Stimulated activated CD4-positive, alpha-beta T cell treated with anti-CD3 and anti-CD28 coated beads, Interleukin-15, amount 100 ng/mL, for 1 hour (primary cell): ENCODE results near the gene CCDC183.
"Not testable (repeated sequence)": the region's sequence is repeated elsewhere in the genome, so short reads cannot be mapped to it uniquely, and the experiment has no call there.

Source experiments
- DNase-seq, 2 donors: peaks; one replicate each; pipeline ENCODE4 v3.0.0-alpha.2; 2020; ENCODE audit warnings: low read depth in 1 of 2, low spot score in 1 of 2

CCDC183 gene

DNA sequence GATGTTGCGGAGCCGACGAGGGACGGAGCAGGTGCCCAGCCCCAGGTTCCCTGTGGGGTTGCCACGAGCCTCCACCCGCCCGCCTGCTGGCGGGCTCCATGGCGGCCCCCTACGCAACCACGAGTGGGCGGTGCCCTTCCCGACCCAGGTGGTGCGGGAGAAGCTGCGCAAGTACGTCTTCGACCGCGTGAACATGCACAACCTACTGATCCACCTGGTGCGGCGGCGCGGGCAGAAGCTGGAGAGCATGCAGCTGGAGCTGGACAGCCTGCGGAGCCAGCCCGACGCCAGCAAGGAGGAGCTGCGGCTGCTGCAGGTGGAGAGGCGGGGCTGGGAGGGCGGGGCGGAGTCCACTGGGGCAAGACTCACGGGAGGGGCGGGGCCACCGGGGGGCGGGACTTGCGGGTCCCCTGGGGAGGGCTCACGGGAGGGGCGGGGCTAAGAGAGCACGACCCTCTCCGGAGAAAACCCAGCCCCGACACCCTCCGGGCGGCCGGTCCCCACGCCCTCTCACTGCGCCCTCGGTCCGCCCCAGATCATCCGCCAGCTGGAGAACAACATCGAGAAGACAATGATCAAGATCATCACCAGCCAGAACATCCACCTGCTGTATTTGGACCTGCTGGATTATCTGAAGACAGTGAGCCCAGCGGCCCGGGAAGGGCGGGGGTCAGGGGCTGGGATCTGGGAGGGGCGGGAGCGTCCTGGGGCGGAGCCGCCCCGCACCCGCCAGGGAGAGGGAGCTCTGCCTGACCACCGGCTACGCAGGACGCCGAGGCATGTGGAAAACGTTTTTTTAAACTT lies 3.9 kb downstream of the CCDC183 start:
- DNase-seq: peak; percentile 80 to 85

DNA sequence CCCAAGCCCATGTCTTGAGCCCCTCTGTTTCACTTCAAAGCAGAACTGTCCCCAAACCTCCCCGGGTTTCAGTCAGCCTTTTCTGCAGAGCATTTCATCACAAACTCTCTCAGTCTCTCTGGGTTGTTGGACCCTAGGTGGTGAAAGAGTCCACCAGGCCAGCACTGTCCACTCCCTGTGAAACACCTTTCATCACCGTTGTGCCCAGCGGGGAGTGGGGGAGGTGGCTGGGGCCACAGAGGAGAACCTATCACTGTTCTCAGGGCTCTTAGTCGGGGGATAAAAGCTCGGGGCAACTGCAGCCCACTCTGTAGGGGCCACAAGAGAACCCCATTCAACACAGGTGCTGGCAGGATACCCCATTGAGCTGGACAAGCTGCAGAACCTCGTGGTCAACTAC lies 6.2 kb downstream of the CCDC183 start:
- no peak for DNase-seq

DNA sequence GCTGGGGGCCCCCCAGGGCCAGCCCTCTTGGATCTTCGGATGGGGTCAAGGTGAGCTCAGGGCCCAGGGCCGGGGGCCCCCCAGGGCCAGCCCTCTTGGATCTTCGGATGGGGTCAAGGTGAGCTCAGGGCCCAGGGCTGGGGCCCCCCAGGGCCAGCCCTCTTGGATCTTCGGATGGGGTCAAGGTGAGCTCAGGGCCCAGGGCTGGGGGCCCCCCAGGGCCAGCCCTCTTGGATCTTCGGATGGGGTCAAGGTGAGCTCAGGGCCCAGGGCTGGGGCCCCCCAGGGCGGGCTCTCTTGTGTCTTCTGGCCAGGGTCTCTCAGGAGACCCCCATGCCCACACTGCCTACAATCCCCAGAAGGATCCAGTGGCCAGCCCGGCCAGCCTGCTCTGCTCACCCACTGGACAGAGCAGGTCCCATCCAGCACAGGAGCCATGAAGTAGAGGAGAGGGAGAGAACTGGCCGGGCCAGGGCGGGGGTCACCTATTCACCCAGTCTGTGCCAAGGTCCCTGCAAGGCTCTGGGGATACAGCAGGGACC lies 6.9 kb downstream of the CCDC183 start:
- not testable (repeated sequence) for DNase-seq

DNA sequence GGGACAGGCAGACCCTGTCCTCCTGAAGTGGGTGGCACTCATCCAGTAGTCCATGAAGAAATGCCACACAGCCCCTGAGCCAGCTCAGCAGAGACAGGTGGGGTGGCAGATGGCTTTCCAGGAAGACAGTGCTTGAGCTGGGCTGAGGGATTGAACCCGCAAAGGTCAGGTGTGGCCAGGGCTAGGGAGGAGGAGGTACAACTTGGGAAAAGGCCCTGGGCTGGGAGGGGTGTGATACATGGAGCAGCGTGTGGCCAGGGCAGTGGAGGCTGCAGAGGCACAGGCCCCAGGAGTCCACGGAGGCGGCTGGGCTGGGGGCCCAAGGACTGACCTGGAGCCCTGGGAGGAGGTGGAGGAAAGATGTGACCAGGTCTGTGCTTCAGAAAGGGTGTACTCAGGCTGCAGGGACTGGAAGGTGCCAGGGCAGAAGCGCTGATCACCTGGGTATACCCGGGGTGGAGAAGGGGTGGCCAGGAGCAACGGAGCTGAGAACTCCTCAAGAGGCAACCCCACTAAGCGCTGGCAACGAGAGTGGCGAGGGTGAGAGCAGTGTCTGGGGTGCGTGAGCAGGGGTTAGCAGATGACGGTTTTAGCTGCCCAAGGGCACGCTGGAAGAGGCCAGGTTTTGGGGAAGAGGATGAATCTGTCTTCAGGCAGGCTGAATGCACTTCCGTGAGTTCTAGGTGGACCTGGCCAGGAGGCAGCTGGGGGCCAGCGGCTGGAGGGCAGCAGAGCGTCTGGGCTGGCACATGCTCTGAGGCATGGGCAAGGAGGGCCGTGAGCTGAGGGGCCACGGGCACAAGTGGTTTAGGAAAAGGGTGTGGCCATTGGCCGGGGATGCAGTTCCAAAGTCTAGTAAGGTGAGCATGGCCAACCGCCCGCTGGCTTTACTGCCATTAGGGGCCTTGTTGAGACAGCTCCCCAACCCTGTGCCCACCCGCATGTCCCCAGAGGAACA lies 7.7 kb downstream of the CCDC183 start:
- no peak for DNase-seq

DNA sequence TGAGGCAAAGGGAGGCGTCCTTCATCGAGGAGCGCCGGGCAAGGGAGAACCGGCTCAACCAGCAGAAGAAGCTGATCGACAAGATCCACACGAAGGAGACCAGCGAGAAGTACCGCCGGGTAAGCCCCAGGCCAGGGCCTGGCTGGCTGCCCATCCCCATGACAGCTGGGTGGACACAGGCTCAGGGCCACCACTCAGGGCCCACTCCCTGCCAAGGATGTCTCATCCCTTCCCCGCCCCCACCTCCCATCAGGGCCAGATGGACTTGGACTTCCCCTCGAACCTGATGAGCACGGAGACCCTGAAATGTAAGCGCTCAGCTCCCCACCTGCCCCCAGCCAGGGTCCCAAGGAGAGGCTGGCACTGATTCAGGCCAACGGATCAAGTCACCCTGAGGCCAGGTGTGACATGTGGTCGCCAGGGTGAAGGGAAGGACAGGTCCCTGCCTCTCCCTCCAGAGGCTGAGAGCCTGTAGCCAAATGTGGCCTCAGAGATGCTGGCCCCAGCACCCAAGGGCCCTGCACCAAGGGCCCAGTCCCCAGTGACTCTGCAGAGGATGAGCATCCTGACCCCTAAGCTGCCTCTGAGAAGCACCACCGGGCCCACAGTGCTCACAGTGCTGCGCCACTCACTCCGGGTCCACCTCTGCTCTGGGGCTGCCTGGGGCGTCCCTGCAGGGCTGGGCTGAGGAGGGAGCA lies 8.5 kb downstream of the CCDC183 start:
- no peak for DNase-seq

DNA sequence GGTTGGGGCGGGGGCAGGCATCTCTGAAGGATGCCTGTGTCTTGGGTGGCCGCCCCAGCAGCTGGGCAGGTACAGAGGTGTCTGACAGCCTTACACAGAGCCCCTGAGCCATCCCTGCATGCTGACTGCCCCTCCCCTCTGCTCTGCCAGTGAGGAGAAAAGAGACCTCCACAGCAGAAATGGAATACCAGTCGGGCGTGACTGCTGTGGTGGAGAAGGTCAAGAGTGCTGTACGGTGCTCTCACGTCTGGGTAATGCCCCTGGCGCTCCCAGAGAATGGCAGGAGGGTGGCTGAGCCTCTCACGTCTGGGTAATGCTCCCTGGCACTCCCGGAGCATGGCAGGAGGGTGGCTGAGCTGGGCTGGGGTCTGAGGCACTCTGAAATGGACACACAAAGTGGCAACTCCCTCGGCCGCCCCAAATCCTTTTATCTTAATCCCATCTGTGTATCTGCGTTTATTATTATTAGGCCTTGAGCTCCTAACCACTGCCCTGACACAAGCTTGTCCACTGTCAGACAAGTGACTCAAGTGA lies 9.1 kb downstream of the CCDC183 start:
- no peak for DNase-seq

DNA sequence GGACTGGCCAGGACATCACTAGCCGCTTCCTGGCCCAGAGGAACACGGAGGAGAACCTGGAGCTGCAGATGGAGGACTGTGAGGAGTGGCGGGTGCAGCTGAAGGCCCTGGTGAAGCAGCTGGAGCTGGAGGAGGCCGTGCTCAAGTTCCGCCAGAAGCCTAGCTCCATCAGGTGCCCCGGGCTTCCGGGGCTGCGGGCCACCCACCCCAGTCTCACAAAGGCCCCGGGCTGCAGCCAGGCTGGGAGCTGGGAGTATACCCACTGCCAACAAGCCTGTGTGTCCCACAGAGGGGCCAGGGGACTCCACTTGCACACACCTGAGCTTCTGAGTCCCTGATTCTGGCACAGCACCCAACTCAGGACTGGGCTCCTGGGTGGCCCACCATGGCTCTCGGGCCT lies 9.9 kb downstream of the CCDC183 start:
- DNase-seq: no peak

DNA sequence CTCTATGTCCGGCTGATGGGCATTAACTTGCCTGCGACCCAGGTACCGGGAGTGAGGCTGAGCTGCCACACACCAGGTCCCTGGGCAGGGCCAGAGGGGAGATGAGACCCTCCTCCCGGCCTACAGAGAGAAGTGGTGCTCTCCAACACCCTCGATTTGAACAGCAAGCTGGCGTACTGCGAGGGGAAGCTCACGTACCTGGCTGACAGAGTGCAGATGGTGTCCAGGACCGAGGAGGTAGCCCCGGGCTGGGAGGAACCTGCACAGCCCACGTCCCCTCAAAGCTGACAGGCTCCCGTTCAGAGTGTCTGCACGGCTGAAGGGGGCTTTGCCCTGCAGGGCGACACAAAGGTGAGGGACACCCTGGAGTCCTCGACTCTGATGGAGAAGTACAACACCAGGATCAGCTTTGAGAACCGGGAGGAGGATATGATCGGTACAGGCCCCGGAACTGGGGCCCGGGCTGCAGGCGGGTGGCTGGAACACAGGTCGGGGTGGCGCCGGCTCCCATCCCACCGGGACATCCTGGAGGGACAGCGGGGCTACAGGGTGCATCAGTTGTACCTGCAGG lies 10.6 kb downstream of the CCDC183 start:
- no peak for DNase-seq

DNA sequence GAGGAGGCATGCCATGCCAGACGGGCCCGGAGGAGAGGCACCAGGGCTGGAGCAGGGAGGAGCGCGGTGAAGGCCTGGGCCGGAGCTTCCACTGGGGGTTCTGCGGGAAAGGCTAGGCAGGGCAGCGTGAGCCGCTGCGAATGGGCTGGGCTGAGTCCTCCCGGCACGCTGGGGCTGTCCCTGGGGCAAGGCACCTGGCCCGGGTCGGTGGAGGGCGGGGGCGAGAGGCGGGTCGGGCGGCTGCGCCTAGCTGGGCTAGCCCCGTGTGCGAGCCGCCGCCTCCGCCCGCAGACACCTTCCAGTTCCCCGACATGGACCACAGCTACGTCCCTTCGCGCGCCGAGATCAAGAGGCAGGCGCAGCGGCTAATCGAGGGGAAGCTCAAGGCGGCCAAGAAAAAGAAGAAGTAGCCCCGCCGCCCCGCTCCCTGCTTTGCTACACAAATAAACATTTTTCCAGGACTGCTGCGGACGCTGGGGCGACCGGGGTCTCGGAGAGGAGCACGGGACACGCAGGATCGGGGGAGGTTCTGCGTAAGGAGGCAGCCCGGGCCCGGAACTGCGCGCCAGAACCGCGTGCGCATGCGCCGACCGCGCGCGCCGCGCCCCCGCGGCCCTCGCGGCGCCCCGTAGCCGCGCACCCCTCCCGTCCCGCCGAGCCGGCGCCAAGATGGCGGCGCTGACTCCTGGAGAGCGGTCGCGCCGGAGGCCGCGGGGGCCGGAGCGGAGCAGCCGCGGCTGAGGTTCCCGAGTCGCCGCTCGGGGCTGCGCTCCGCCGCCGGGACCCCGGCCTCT lies 11.3 kb downstream of the CCDC183 start, which contains the start of gene RABL6:
RABL6 (plus strand) TSS at position 668 of the 794 bp plus-strand sequence. CDS start 249 bp downstream, outside the sequence.
- peak; percentile 73 to 75 for DNase-seq

DNA sequence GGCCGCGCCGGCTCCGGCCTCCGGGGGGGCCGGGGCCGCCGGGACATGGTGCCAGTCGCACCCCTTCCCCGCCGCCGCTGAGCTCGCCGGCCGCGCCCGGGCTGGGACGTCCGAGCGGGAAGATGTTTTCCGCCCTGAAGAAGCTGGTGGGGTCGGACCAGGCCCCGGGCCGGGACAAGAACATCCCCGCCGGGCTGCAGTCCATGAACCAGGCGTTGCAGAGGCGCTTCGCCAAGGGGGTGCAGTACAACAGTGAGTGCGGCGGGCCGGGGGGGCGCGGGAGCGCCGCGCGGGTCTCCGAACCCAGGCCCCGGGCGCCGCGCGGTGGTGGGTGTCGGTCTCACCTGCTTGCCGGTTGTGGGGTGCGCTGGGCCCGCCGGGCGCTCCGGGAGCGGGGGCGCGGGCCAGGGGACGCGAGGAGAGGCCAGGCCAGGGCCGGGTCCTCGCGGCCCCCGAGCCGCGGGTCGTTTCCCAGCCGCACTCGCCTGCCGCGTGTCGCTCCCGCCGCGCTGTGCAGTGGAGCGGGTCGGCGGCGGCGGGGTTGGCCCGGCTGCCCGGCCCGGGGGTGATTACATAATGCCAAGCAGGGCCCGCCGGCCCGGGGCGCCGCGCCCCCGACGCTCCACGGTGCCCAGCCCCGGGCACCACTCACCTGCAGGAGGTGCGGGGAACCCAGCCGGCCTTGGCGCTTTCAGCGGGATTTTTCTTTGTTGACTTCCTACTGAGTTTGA lies 12.1 kb downstream of the CCDC183 start:
- peak in 1 of 2 donors; percentile 35 for DNase-seq

DNA sequence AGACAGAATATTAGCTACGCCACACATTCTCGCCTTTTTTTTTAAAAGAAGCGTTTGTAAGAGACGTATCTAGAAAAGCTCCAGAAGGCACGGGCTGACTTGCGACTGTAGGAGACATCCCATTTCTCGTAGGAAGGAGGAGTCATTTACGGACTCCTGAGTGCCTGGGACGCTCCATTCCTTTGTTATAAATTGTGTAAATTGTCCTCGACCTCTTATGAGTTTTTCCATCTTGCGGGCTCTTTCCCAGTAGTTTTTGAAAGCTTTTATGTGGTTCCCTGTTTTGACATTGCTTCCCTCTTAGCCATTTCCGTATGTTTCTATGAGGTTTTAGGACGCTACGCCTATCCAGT lies 12.6 kb downstream of the CCDC183 start:
- no peak for DNase-seq

DNA sequence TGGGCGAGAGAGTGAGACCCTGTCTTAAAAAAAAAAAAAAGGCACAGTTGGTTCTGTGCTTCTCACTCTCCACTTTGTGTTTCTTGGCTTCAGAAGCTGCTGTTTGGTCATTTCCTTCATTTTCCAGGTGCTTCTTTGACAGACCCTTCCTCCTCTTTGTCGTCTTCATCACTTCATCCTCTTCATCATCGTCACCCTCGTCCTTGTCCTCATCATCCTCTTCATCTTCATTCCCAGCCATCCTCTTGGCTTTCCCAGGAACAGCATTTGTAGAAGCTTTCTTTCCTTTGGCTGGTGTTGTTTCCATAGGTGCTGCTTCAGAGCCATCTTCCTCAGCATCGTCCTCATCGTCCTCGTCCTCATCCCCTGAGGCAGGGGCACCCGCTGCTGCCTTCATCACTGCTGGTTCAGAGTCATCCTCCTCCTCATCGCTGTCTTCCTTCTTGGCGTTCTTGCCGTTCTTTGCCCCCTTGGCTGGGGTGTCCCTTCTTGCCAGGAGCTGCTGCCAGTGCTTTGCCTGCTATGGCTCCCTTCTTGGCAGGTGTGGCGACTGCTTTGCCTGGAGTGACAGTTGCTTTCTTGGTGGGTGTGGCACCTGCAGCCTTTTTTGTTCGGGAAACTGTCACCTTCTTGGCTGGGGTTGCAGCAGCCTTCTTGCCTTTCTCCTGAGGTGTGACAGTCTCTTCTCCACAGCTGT lies 18.7 kb downstream of the CCDC183 start:
- DNase-seq: no peak

DNA sequence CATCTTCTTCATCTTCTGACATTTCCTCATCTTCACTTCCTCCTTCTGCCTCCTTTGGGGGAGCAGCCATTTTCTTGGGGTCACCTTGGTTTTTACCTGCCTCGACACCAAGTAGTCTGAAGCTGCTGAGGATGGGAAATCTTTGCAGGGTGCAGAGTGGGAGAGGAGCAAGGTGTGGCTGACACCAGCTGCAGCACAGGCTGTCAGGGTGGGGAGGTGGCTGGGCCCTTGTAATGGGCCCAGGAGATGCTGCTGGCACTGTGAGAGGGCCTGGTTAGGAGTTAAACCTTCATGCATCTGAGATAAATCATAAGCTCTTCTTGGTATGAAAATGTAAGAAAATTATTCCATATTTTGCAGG lies 19.3 kb downstream of the CCDC183 start:
- DNase-seq: no peak

DNA sequence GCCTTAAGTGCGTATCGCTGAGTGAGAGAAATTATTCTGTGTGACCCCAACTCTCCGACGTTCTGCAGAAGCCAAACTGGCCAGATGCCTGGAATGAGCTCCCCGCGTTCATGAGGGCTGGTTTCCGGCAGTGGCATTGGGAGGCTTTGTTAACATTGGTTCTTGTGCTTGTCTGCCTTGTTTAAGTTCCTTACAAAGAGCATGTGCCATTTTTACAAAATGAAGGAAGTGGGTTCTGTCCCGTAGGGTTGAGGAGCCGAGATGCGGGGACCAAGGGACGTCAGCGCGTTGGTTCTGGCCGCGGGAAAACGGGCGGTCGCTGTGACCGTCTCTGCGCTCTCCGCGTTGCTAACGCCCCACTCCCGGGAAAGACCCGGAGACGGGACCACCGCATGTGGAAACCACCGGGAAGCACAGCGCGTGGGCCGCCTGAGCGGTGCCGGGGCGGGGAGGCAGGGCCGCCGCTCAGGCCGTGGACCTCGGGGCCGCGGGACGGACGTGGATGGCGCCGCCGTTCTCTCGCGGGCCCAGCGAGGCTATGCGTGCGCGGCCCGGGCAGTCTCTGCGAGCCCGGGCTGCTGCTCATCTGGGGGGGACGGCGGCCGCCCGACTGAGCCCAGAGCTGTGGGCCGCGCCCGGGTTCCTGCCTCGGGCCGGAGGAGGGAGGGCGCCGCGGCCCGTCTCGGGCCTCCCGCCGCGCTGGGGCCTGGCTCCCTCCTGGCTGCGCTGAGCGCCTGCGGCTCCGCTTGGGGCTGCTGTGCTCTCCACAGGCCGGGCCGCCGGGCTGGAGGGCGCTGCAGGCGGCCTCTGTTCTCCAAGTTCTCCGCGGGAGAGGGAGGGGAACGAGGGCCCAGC lies 25.1 kb downstream of the CCDC183 start:
- DNase-seq: no peak

DNA sequence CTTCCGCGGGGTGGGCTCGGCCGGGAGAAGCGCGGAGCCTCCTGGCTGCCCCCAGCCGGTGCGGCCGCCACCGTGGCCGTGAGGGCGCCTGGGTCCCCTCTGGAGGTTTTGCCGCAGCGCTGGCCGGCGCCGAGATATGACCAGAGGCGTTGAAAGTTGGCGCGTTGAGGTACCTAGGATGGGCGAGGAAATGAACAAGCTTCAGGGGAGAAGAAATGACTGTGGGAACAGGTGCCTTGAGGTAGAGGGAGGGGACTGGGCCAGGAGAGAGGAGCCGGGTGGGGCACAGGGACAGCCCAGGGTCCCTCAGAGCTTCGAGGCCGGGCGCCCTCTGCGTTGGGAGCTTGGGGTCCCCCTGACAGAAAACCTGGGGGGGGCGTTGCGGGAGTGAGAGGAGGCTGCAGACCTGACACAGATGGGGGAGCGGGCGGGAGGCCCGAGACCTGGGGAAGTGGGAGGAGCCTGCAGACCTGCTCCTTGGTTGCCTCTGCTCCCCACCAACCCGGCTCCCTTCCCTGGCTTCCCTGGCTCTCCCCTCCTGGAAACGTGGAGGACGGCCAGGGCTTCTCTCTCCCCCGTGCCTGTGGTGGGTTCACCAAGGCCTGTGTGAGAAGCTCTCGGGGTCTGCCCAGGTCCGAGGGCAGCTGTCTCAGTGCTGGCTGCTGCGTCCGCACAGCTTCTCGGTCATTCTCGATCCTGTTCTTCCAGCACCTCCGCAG lies 25.8 kb downstream of the CCDC183 start:
- DNase-seq: no peak

DNA sequence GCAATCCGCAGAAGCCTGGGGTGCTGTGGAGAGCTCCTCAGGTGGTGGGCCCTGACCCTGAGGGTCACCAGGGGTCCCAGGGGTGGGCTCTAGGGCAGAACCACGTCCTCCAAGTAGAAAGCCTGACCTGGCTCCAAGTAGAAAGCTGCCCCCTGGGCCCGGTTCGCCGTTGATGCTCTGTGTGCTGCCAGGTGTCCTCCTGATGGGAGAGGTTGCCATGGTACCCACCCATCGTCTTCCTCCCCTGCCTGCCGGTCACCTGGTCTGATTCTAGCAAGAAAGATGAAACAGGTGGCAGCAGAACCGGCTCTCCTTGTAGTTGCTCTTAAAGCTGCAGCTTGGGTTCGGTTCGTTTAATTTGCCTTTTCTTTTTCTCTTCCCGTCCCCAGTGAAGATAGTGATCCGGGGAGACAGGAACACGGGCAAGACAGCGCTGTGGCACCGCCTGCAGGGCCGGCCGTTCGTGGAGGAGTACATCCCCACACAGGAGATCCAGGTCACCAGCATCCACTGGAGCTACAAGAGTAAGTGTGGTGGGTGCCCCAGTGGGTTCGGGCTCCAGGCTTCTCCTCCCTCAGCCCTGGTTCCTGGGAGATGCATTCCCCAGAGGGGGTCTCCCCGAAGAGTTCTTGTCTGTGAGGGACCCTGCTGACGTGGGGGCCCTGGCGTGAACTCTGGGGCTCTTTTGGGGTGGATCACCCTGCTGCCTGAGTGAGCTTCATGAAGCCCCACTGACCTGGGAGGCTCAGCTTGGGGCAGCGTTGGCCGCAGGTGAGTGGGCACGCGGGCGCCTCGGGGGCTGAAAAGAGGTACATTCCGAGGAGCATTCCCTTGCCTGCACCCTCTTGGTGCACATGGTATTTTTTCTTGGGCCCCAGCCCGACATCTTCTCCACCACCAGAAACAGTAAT lies 27.3 kb downstream of the CCDC183 start:
- no peak for DNase-seq
